Esophagus muscularis mucosa (tissue), 3 donors: ENCODE measurements around the gene GRIK4.
A peak's percentile ranks its signal among the peaks of the same experiment; 100 is the strongest.

Source experiments
- CTCF ChIP-seq, 3 experiments: fragments of 200-600 bp in 2 of 3; fragments of 450-650 bp in 1 of 3; sonication (generic) in 2 of 3; IDR thresholded peaks; one replicate each; pipeline ENCODE4 v1.5.1; 2017 to 2019; ENCODE audit warnings: antibody characterized with exemption in 3 of 3, mild to moderate bottlenecking in 2 of 3, moderate library complexity in 1 of 3
- POLR2AphosphoS5 ChIP-seq, 2 donors: sonication (generic); formaldehyde crosslinking; IDR thresholded peaks; one replicate each; pipeline ENCODE4 v1.6.1; 2017; ENCODE audit warnings: antibody characterized with exemption in 2 of 2

- TF ChIP-seq CTCF (IDR thresholded peaks at IDR 0.05) (no peak), POLR2AphosphoS5 (IDR thresholded peaks at IDR 0.05) (peak in 1 of 2 donors; percentile 23)
Observed at GRCh38 chr11:120622189-120622875, 110.8 kb downstream of the GRIK4 start.
